ENCODE measurements around the gene ERI3. TPM values are rescaled to one million over a fixed set of nuclear protein-coding genes. Genes with fewer than 3 reads are reported as not detected.

ERI3 gene
- total and polyA plus RNA-seq, 2 donors (not counting 3 experiments of a cell fraction or from before 2014, with no cell fraction given) = 45.3 to 94.0 TPM

GRCh38 chr1:44346184-44346583 lies 8.9 kb downstream of the ERI3 start:
- Histone ChIP-seq H2AFZ (ENCODE audit: low read depth, low read length) (no peak overlapping the region), H3K9me1 (replicated peaks; ENCODE audit: control insufficient read depth, extremely low read depth, insufficient read depth, low read length) (no peaks in the 10 kb centered on the region), H3K27ac (ENCODE audit: insufficient read depth, low read depth, low read length) (no peak overlapping the region), H3K36me3 (ENCODE audit: control insufficient read depth in 2 of 2, extremely low read depth in 1 of 2, insufficient read depth in 2 of 2, low read length in 2 of 2) (no peaks in the 10 kb centered on the region), H3K4me3 (replicated peaks in 1 of 3; ENCODE audit: insufficient read depth in 1 of 3, low read depth in 1 of 3, low read length in 3 of 3) (no peak overlapping the region), H3K79me2 (ENCODE audit: control insufficient read depth, insufficient read depth, low read length) (peaks cover 7% of the 10 kb centered on the region), H4K20me1 (replicated peaks; ENCODE audit: control insufficient read depth, extremely low read depth, insufficient read depth, low read length) (peaks cover 5% of the 10 kb centered on the region), H3K9ac (replicated peaks; ENCODE audit: extremely low read depth, insufficient read depth, low read length) (no peak overlapping the region), H3K4me1 (ENCODE audit: control insufficient read depth, extremely low read depth, insufficient read depth, low read length) (no peaks in the 10 kb centered on the region), H3K9me3 (replicated peaks; ENCODE audit: control insufficient read depth, insufficient read depth, low read length) (no peaks in the 10 kb centered on the region), H3K4me2 (ENCODE audit: insufficient read depth, low read length) (no peak overlapping the region), H3K27me3 (ENCODE audit: control insufficient read depth in 2 of 2, insufficient read depth in 2 of 2, low read length in 2 of 2) (no peaks in the 10 kb centered on the region)
- BruUV-seq (replicated peaks) = no TSS peak
- no peak for DNase-seq (ENCODE audit: low read depth, low spot score)
- intact Hi-C loops (cut with micrococcal nuclease) = no loop called here
- TF ChIP-seq GATA2 (IDR thresholded peaks at IDR 0.05; ENCODE audit: insufficient read depth, insufficient read length, low read depth, low read length) (no peak), POLR2A (IDR thresholded peaks at IDR 0.05; ENCODE audit: low read depth, low read length) (no peak), JUN (IDR thresholded peaks at IDR 0.05; ENCODE audit: borderline replicate concordance, insufficient read depth, insufficient read length, low read depth) (no peak), POLR2AphosphoS5 (IDR thresholded peaks at IDR 0.05; ENCODE audit: insufficient read depth, low read depth, low read length) (no peak), FOS (IDR thresholded peaks at IDR 0.05; ENCODE audit: borderline replicate concordance, insufficient read depth, low read length) (no peak), MYC (IDR thresholded peaks at IDR 0.05; ENCODE audit: low read depth, low read length) (no peak), CTCF (IDR thresholded peaks at IDR 0.05; ENCODE audit: extremely low read depth in 1 of 2, insufficient read depth in 1 of 2, low read depth in 1 of 2, low read length in 2 of 2) (no peak), EZH2 (IDR thresholded peaks at IDR 0.05; ENCODE audit: borderline replicate concordance, low read depth, low read length, severe bottlenecking) (no peak), MAX (IDR thresholded peaks at IDR 0.05; ENCODE audit: insufficient read depth, insufficient read length) (no peak)
- dilution Hi-C loops (cut with MboI; ENCODE audit: extremely low pct_ligation_motif_present, low sequenced_read_pairs) = no loop called here
- no peak for FAIRE-seq
- CTCF ChIA-PET = interaction anchor here (0.7 to 1.3 kb wide), 4 partner anchors 16 to 108 kb away, joined by 3 to 4 read pairs (median 3); no protein-coding TSS in a partner anchor
- POLR2A ChIA-PET = no interaction called here

All from endothelial cell of umbilical vein (primary cell).